Dermis blood vessel endothelial cell (primary cell): ENCODE results near the gene SYNE3. TPM values are rescaled to one million over a fixed set of nuclear protein-coding genes. Genes with fewer than 3 reads are reported as not detected.

Experiments used
- DNase-seq: peaks from one replicate; pipeline ENCODE4 v3.0.0; 2010
- total RNA-seq: library from RNA; depleted of rRNA; stranded (reverse); fragments of >200 nt; gene quantifications from 2 replicates; pipeline ENCODE4 v1.2.3, GENCODE V29; 2014

The SYNE3 gene, protein sequence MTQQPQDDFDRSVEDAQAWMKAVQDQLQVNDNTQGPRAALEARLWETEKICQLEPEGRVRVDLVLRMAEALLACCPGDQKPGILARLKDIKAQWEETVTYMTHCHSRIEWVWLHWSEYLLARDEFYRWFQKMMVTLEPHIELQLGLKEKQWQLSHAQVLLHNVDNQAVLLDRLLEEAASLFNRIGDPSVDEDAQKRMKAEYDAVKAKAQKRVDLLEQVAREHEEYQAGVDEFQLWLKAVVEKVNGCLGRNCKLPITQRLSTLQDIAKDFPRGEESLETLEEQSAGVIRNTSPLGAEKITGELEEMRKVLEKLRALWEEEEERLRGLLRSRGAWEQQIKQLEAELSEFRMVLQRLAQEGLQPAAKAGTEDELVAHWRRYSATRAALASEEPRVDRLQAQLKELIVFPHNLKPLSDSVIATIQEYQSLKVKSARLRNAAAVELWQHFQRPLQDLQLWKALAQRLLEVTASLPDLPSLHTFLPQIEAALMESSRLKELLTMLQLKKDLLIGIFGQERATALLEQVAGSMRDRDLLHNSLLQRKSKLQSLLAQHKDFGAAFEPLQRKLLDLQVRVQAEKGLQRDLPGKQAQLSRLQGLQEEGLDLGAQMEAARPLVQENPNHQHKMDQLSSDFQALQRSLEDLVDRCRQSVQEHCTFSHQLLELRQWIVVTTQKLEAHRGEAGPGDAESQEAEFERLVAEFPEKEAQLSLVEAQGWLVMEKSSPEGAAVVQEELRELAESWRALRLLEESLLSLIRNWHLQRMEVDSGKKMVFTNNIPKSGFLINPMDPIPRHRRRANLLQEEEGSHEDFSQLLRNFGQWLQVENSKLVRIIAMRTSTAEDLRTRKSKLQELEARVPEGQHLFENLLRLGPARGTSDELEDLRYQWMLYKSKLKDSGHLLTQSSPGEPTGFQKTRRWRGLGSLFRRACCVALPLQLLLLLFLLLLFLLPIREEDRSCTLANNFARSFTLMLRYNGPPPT
- 15.5 and 33.6 TPM in 2 replicates for total RNA-seq

DNA sequence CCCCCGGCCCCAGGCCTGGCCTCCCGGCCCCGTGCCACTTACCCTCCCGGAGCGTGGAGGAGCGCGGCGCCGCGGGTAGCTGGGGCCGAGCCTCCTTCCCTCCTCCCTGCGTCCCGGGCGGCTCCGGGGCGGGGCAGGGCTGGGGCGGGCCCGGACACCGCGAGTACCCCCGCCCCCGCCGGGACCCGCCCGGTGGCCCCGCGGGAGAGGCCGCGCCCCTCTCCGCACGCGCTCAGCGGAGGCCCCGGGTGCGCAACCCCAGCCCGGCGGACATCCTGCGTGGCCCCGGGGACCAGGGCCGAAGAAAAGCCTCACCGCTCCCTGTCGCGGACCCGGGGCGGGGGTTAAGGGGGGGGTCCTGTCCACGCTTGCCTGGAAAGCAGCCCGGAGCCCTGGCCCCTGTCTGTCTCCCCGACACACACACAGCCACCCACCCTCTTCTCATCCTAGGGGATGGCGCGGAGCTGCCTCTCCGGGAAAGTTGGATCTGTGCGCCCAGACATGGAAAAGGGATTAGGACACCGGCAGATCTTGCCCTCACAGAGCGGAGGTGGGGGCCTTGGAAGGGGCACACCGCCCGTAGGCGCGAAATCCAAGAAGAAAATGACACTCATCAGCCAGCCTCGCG, at the start of gene SYNE3:
TSS of gene SYNE3 (minus strand) at position 97 of the 628 bp plus-strand sequence. CDS start 40,829 bp downstream, outside the sequence.
- DNase-seq: no peak

DNA sequence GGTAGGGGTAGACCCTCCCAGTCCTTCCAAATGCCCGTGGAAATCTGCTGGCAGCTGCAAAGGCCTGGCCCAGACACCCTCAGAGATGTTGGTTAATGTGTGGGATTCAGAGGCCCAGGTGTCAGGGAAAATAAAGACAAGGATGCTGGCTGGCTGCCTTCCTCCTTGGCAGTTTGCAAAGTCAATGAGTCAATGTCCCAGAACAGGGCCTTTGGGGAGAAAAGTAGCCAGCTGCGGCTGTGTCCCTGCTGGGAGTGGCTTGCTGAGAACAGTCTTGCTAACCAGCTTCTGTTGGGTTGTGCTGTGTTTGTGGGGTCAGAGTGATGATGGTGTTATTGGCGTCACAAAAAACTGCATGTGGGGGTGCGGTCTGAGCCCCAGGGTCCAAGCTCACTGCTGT, 47.6 kb upstream of the SYNE3 start:
- DNase-seq: no peak

DNA sequence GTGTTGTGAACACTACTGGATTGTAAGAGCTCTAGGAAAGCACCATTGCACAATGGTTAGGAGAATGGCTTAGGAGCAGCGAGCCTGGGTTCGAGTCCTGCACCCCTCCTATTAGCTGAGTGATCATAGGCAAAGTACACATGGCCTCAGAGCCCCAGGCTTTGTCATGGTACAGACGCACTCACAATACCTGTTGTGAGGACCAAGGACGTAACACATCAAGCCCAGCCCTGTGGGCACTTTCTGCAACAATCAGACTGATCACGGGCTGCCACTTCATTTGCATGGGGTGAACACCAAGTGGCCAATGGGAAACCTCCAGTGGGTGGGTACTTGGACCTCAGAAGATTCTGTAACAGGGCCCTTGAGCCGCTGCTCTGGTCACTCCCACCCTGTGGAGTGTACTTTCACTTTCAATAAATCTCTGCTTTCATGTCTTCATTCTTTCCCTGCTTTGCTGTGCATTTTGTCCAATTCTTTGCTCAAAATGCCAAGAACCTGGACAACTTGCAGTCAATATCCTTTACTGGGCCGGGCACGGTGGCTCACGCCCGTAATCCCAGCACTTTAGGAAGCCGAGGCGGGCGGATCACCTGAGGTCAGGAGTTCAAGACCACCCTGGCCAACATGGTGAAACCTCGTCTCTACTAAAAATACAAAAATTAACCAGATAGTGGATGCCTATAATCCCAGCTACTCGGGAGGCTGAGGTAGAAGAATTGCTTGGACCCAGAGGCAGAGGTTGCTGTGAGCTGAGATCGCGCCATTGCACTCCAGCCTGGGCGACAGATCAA, 46.6 kb upstream of the SYNE3 start:
- DNase-seq: peak; percentile 17

DNA sequence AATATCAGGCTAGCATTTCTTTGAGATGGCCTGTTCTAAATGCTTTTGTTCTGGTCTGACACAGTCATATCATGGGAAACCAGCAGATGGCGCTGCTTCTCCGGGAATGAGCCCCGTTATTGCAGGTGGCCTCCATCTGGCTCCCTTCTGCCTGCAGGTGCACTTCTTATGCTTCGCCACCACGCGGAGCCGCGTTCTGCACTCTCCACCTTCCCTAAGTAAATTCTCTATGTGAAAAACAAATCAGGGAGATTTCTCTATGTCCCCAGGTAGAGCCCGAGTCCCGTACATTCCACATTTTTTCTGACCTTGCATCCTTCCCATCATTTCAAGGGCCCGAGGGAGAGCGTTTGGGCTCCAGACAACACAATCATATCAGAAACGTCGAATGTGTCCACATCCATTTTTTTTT, 44.6 kb upstream of the SYNE3 start:
- peak; percentile 93 for DNase-seq

DNA sequence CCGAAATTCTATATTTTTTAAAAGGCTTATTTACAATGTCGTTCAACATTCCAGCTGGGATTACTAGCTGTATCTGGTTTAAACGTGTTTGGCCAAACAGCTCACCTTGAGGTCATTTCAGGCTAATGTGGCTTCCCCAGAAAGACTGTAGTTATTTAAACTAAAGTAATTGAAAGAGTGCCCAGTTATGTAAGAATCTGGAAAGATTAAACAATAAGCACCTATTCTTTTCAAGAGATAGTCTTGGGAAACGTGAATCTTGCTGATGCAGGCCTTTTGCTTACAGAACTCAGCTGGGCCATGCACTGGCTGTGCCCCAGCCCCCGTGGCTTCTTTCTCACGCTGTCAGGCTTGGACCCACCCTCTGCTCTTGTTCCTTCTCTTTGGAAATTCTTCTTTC, 42.8 kb upstream of the SYNE3 start:
- DNase-seq: no peak

DNA sequence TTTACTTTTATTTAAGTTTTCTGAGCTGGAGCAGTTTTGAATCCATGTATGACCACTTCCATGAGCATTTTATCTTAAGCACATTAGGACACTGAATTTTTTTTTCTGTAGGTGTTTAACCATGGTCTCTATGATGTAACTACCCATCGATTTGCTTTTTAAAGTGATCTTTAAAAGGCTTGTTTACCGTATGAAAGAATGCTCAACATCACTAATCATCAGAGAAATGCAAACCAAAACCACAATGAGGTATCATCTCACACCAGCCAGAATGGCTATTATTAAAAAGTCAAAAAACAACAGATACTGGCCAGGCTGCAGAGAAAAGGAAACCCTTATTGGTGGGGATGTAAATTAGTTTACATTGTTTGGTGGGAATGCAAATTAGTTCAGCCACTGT, 41.4 kb upstream of the SYNE3 start:
- DNase-seq: no peak

DNA sequence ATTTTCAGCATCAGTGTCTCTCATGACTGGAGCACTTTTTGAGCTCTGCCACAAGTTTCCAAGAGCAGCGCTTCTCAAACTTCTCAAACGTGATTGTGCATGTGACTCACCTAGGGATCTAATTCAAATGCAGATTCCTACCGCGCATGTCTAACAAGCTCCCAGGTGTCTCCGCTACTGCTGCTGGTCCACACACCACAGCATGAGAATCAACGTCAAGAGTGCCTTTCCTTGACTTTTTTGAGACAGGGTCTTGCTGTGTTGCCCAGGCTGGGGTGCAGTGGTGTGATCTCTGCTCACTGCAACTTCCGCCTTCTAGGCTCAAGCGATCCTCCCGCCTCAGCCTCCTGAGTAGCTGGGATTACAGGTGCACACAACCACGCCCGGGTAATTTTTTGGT, 40.8 kb upstream of the SYNE3 start:
- DNase-seq: no peak

DNA sequence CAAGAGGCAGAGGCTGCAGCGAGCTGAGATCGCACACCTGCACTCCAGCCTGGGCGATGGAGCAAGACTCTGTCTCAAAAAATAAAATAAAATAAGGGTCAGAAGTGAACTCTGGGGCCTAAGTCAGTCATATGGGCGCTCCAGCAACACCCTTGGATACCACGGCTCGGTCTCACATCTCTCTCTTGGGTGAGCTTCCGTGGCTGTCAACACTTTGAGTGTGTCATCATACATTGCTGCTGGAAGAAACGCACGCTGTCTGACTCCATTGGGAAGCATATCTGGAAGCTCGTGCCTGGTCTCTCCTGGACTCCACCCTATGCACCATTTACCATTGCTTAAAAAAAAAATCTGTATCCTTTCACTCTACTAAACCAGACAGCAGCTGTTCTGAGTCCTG, 38.6 kb upstream of the SYNE3 start:
- no peak for DNase-seq

DNA sequence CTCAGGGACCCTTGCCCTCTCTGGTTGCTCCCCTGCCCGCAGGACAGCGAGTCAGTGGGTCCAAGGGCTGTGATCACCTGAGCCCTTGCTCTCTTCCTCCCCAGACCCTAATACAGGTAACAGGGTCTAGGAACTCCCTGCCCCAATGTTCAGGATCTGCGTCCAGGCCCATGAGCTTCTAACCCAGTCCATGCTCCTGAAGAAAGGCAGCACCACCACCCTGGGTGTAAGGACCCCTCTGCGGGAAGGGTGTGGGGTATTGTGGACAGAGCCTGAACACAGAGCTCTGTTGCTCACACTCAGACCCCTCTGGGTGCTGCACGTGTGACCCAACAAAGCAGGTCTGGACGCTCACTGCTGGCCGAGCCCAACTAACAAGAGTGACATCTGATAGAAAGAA, 36.7 kb upstream of the SYNE3 start:
- DNase-seq: no peak

DNA sequence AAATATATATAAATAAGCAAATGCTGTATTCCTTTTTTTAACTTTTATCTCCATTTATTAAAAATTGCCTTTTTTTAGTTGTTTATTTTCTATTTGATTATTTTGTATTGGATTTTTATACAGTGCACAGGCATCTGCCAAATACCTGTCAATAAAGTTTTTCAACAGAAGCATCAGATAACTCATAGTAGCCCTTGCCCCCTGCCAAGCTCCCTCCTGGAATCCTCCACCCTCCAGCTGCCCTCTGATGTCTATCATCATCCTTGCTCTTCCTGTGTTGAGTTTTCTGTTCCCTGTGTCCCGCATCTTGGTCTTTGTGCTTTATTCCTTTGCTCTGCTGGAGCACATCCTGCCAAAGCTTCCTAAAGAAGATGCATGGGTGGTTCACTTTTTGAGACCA, 35.0 kb upstream of the SYNE3 start:
- no peak for DNase-seq

DNA sequence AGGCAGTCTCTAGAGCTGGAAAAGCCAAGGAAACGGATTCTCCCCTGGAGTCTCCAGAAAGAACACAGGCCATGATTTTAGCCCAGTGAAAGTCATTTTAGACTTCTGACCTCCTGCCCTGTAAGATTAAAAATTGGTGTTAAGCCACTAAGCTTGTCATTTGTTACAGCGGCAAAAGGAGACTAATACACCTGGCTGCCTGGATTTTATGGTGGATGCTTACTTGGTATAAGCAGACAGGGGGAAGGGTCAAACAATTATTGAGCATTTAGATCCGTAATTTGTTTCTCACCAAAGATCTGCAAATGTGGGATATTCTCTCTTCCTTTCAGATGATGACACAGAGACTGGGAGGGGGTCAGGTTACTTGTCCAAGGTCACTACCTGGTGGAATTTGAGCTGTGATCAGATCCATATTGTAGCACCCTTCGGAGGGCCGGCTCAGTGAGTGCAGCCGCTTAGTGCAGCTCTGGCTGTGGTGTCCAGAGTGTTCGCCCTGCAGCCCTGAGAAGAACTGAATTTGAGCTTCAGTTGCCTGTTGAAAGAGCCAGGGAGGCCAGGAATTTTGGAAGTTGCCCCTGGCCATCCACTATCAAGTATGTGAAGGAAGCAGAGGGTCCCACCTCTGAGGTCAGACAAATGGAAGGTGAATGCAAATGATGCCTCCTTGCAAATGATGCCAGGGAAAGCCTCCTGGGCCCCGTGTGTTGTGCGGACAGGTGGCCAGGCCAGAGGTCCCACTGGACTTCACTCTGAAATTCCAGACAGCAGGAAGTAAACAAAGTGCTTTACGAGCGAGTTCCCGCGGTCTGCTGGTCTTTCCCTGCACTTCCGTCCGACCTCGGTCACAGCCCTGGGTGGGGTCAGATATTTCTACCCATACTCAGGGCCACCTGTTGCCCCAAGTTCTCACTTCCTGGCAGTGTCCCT, 33.5 kb upstream of the SYNE3 start:
- peak; percentile 25 for DNase-seq

DNA sequence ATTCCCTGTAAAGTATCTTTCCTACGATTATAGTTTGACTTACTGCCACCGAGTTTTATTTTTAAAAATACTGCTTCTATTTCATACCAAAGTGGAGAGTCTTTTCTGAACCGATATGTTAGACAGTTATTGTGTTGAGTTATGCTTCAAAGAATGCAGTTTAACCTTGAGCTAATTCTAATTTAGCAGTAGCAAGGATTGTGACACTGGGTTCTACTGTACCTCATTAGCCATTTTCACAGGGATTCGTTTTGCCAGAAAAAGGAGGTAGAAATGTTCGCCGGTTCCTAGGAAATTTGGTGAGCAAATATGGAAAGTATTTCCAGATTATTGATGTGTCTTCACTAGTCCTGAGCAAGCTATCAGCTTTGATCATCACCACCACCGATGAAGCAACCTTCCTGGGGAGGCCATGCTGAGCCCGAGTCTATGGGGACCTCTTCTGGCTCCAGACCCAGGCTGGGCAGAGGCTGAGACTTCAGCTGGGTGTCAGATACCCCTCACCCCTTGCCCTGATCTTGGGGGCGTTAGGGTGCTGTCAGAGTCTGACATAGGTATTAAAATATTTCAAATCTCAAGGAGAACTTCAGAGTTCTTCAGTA, 32.0 kb upstream of the SYNE3 start:
- DNase-seq: peak; percentile 11

DNA sequence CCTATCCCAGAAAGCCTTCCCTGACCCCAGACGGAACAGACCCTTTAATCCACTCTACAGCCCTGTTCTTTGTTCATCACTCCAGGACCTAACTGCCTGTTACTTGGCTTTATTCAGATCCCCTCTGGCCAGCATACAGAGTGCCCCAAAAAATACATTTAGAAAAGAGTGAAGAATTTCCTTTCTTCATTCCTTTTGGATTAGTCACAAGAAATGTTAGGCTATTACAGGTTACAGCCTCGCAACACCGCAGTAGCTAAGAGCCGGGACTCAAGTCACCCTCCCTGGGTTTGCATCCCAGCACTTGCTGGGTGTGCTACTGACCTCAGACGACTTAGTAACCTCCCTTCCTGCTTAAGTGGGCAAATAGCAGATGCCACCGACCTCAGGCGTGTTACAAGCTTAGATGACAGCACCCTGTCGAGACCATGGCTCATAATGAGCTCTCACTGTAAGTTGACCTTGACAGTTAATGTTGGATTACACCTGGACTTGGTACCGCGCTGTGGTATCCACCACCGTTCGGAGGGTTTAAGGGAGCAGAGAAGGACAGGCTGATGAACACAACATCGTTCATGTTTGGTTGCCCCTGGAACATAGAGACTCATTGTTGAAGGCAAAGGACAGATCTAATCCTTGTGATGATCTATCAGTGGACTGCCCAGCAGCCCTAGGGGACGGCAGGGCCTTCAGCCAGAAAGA, 31.3 kb upstream of the SYNE3 start:
- DNase-seq: peak; percentile 76

DNA sequence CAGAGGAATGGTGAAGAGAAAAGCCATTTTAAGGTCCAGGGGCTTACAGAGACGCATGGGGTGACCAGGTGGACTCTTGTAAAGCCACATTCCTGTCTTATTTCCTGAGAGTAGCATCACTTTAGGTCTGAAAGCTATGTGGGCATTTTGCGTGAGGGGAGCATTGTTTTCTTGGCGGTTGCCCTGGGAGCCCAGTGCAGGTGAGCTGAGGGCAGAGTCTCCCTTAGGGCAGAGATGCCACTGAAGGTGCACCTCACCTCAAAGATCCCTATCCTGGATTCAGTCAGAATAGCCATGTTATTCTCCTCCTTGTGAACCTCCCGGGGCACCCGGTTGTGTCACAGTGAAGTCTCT, 30.8 kb upstream of the SYNE3 start:
- peak; percentile 6 for DNase-seq

DNA sequence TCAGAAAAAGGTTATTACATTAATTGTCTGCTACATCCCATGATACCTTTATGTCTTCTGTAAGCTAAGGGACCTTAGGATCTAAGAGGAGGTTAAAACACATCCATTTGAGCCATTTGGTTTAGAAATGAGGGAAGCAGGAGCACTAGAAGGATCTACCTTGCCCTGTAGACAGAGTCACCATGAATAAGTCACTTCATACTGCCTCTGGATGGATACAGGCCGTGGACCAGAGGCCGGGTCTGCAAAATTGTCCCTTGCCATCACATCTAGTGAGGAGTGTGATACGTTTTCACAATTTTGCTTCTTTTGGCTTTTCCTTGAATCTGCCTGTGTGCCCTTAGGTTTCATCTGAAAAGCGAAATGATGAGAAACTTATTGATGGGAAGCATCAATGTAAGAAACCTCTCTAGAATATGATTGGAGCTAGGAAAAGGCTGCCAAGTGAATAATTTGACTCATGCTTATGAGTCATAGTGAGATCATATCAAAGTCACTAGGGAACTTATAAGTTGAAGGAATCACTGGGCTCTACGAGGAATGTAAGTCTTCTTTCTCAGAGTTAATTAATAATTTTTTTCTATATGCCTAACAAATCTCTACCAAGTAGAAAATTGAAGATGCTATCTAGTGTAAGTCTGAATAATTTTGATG, 29.2 kb upstream of the SYNE3 start:
- peak; percentile 74 for DNase-seq

DNA sequence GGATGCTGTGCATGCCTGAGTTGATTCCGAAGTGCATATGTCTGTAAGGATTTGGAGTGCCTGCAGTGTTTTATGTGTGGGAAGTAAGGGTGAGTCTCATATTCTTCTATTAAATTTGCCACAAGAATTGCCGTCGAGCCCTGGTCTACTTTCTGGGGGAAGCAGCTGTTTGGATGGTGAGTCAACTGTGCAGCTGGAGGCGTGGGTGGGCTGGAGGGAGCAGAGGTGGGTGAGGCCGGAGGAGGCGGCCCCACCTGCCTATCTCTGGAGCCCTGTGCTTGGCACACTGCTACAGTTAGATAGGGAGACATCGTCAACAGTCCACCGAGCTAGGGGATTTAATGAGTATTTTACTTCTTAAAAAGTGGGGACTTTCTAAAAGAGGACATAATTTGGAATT, 28.1 kb upstream of the SYNE3 start:
- no peak for DNase-seq

DNA sequence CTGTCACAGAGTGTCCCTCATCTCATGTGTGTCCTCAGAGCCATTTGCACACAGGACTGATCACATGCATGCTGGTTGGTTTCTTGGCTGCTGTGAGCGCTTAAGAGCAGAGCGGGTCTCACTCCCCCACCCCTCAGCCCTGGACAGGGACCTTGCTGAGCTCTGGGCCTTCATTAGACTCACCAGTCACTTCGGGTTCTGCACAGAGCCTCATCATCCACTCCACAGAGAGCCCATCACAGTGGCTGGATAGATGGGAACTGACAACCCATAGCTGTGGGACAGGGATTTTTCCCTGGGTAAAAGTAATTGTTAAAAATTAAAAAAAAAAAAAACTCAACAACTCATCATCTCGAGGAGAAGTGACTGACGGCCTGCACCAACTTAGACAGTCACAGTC, 26.6 kb upstream of the SYNE3 start:
- no peak for DNase-seq

DNA sequence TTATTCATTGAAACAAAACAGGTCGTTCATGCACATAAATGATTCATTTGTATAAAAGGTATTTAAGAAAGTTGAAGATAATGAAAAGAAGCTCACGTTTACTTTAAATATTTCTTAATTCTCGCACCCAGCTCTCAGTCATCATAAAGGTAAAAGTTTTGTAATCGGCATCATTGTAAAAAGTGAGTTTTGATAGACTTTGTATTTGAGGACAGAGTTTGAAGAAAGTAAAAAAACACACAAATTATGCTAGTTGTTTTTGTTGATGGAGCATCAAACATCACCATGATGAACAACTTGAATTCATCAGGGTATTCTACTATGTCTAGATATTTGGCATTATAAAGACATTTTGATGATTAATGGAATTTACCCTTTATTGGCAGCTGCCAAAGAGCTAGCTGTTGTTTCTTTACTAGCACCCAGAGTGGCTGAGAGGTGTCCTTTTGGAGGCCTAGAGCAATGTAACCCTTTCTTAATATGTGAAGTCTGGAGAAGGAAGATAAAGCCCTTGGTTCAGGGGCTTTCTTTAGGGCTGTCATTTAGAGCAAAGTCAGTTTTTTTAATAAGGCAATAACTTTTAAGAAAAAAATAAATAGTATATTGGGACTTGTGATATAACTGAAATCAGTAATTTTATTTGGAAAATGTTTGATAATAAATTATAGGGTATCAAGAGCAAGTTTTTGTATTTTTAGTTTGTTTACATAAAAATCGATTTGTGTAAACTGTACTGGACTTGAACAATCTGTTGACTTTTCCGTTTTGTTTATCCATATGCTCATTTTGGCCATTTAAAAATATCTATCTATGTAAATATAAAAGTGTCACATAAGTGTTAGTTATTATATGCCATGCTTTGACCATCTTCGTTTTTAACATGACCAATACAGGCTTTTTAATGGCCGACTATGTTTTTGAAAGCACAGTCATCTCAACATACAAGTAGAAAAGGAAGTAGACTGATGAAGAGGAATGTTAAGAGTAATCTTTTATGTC, 25.8 kb upstream of the SYNE3 start:
- DNase-seq: no peak
